ENCODE data around the gene SLC27A3. TPM values are rescaled to one million over a fixed set of nuclear protein-coding genes. Genes with fewer than 3 reads are reported as not detected.

The SLC27A3 gene
- total RNA-seq, 1 experiment from 2014 or later: 38.9 TPM

GRCh38 chr1:153778051-153778823 lies 3.0 kb downstream of the SLC27A3 start (continued):
- no peak for TF ChIP-seq IRF1 (CRISPR knock-in tag; IDR thresholded peaks at IDR 0.05)

- no peaks in the 10 kb centered on the region for H3K27me3 Mint-ChIP-seq (ENCODE audit: low read depth)
- H3K9me3 Mint-ChIP-seq: no peaks in the 10 kb centered on the region
- CTCF ChIA-PET: interaction anchor here (1.2 kb wide), 1 partner anchor 101 kb away, joined by 3 read pairs; the partner anchor contains the start of gene NPR1
- no peak for ATAC-seq
- TF ChIP-seq IRF1 (CRISPR knock-in tag; IDR thresholded peaks at IDR 0.05) (no peak), ZNF416 (CRISPR knock-in tag; IDR thresholded peaks at IDR 0.05) (no peak), GRHL2 (CRISPR knock-in tag; IDR thresholded peaks at IDR 0.05; ENCODE audit: insufficient replicate concordance, severe bottlenecking) (no peak), CREB1 (CRISPR knock-in tag; IDR thresholded peaks at IDR 0.05) (no peak)
- no peak for DNase-seq (ENCODE audit: low spot score)
- POLR2A ChIA-PET: no interaction called here
- no peak overlapping the region for H3K27ac Mint-ChIP-seq
- H3K36me3 Mint-ChIP-seq: peaks cover 6% of the 10 kb centered on the region
- no peak overlapping the region for H3K4me3 Mint-ChIP-seq
- peaks cover 34% of the 10 kb centered on the region for H3K4me1 Mint-ChIP-seq
Measured at GRCh38 chr1:153778824-153779519, 3.8 kb downstream of the SLC27A3 start.

- no peaks in the 10 kb centered on the region for H3K27me3 Mint-ChIP-seq (ENCODE audit: low read depth)
- ATAC-seq (no peak), DNase-seq (ENCODE audit: low spot score) (no peak)
- TF ChIP-seq FOXK1 (CRISPR knock-in tag; IDR thresholded peaks at IDR 0.05): no peak
- TF ChIP-seq KAT7 (CRISPR knock-in tag; IDR thresholded peaks at IDR 0.05; ENCODE audit: borderline replicate concordance): no peak
- no peak for TF ChIP-seq CDX4 (CRISPR knock-in tag; IDR thresholded peaks at IDR 0.05; ENCODE audit: borderline replicate concordance)
- no peak for TF ChIP-seq STAT6 (CRISPR knock-in tag; conservative IDR thresholded peaks at IDR 0.05; ENCODE audit: low read depth)
- TF ChIP-seq SP1 (CRISPR knock-in tag; conservative IDR thresholded peaks at IDR 0.05): no peak
- no peak for TF ChIP-seq ATF6 (CRISPR knock-in tag; IDR thresholded peaks at IDR 0.05)
- no peak for TF ChIP-seq ZNF232 (CRISPR knock-in tag; IDR thresholded peaks at IDR 0.05)
- TF ChIP-seq FOXP4 (CRISPR knock-in tag; IDR thresholded peaks at IDR 0.05): no peak
- no peak for TF ChIP-seq ZNF317 (CRISPR knock-in tag; IDR thresholded peaks at IDR 0.05; ENCODE audit: borderline replicate concordance, low read depth)
- no peak for TF ChIP-seq PRRX2 (CRISPR knock-in tag; IDR thresholded peaks at IDR 0.05)
- no peak for TF ChIP-seq ZNF671 (CRISPR knock-in tag; IDR thresholded peaks at IDR 0.05)
- TF ChIP-seq ZBTB21 (CRISPR knock-in tag; IDR thresholded peaks at IDR 0.05; ENCODE audit: borderline replicate concordance): no peak
- TF ChIP-seq JUN (CRISPR knock-in tag; IDR thresholded peaks at IDR 0.05): no peak
- no peak for TF ChIP-seq MLX (CRISPR knock-in tag; IDR thresholded peaks at IDR 0.05)
- ChIA-PET POLR2A (interaction anchor here (1.0 kb wide), 1 partner anchor 17 kb away, joined by 3 read pairs; no protein-coding TSS in a partner anchor), CTCF (interaction anchor here (1.2 kb wide), 1 partner anchor 102 kb away, joined by 3 read pairs; the partner anchor contains the start of gene NPR1)
- H3K36me3 Mint-ChIP-seq: peaks cover 3% of the 10 kb centered on the region
- peaks cover 25% of the 10 kb centered on the region for H3K4me1 Mint-ChIP-seq
- no peak overlapping the region for H3K4me3 Mint-ChIP-seq
- H3K27ac Mint-ChIP-seq: no peak overlapping the region
- H3K9me3 Mint-ChIP-seq: no peaks in the 10 kb centered on the region
Measured at GRCh38 chr1:153779781-153780541, 4.8 kb downstream of the SLC27A3 start.
